DND-41 (cell line): ENCODE results near the gene MAGEA6.

Source experiments
- EZH2 ChIP-seq: IDR thresholded peaks from 3 replicates; pipeline ENCODE4 v1.6.1; 2012; ENCODE audit warnings: borderline replicate concordance, low read depth, mild to moderate bottlenecking, moderate library complexity, low read length, inconsistent platforms; ENCODE audit not compliant: severe bottlenecking
- TF ChIP-seq, protein P1 (sequence below): IDR thresholded peaks from 2 replicates; pipeline ENCODE4 v1.5.1; 2012; ENCODE audit warnings: borderline replicate concordance, low read length, moderate library complexity, mild to moderate bottlenecking; ENCODE audit not compliant: poor library complexity, severe bottlenecking; ENCODE audit errors: extremely low read depth

DNA sequence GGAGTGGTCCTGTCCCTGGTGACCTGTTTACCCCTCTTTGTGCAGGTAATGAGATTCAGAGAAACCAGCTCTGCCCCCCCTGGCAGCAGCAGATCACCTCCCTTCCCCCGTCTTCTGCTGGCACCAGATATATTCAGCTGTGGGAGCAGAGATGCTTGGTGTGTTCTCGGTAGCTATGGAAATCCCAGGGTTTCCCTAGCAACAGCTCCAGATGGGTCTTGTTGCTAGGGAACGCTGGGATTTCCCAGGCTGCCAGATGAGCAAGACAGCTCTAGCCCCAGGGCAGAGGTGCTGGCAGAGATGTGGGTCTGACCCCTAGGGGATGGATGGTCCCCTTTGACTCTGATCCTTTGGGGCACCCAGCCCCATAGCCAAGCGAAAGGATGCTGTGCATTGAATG is 40.9 kb upstream of the MAGEA6 start:
- TF ChIP-seq, protein P1, sequence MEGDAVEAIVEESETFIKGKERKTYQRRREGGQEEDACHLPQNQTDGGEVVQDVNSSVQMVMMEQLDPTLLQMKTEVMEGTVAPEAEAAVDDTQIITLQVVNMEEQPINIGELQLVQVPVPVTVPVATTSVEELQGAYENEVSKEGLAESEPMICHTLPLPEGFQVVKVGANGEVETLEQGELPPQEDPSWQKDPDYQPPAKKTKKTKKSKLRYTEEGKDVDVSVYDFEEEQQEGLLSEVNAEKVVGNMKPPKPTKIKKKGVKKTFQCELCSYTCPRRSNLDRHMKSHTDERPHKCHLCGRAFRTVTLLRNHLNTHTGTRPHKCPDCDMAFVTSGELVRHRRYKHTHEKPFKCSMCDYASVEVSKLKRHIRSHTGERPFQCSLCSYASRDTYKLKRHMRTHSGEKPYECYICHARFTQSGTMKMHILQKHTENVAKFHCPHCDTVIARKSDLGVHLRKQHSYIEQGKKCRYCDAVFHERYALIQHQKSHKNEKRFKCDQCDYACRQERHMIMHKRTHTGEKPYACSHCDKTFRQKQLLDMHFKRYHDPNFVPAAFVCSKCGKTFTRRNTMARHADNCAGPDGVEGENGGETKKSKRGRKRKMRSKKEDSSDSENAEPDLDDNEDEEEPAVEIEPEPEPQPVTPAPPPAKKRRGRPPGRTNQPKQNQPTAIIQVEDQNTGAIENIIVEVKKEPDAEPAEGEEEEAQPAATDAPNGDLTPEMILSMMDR: no peak
- no peak for TF ChIP-seq EZH2
